Fibroblast of the conjunctiva (primary cell): Measurements from ENCODE around the gene DLD.
"Not testable (repeated sequence)": the region's sequence is repeated elsewhere in the genome, so short reads cannot be mapped to it uniquely, and the experiment has no call there.

Experiments
- DNase-seq: peaks from one replicate; pipeline ENCODE4 v3.0.0-alpha.2; 2010; ENCODE audit warnings: low read depth

Gene DLD

GRCh38 chr7:107890962-107891635 lies at the start of gene DLD:
DLD (plus strand) TSS chr7:107891183; CDS start chr7:107891251, 68 bp downstream.
- peak; percentile 77 for DNase-seq

- DNase-seq = no peak
Measured at GRCh38 chr7:107842213-107842612, 48.8 kb upstream of the DLD start.

GRCh38 chr7:107843184-107843583 lies 47.8 kb upstream of the DLD start:
- DNase-seq = no peak

GRCh38 chr7:107846324-107846723 lies 44.7 kb upstream of the DLD start:
- DNase-seq = no peak

GRCh38 chr7:107847168-107847835 lies 43.7 kb upstream of the DLD start:
- no peak for DNase-seq

- DNase-seq = not testable (repeated sequence)
Measured at GRCh38 chr7:107847836-107848175, 43.2 kb upstream of the DLD start.

- DNase-seq = not testable (repeated sequence)
Measured at GRCh38 chr7:107848211-107848610, 42.8 kb upstream of the DLD start.

- no peak for DNase-seq
Measured at GRCh38 chr7:107850216-107850615, 40.8 kb upstream of the DLD start.

GRCh38 chr7:107850643-107851042 lies 40.3 kb upstream of the DLD start:
- DNase-seq = no peak

- DNase-seq = no peak
Measured at GRCh38 chr7:107854454-107854853, 36.5 kb upstream of the DLD start.

- DNase-seq = no peak
Measured at GRCh38 chr7:107854989-107855388, 36.0 kb upstream of the DLD start.

GRCh38 chr7:107856806-107857540 lies 34.0 kb upstream of the DLD start:
- no peak for DNase-seq

- peak; percentile 6 for DNase-seq
Measured at GRCh38 chr7:107857541-107857912, 33.5 kb upstream of the DLD start.

- DNase-seq = no peak
Measured at GRCh38 chr7:107858280-107858679, 32.7 kb upstream of the DLD start.

- DNase-seq = no peak
Measured at GRCh38 chr7:107860279-107860961, 30.6 kb upstream of the DLD start.

GRCh38 chr7:107860981-107861652 lies 29.9 kb upstream of the DLD start:
- DNase-seq = no peak

GRCh38 chr7:107865956-107866775 lies 24.8 kb upstream of the DLD start:
- no peak for DNase-seq

- no peak for DNase-seq
Measured at GRCh38 chr7:107867858-107868466, 23.0 kb upstream of the DLD start.

- DNase-seq = no peak
Measured at GRCh38 chr7:107870427-107871000, 20.5 kb upstream of the DLD start.

- no peak for DNase-seq
Measured at GRCh38 chr7:107874111-107874510, 16.9 kb upstream of the DLD start.
